Suprapubic skin (tissue), 4 donors: ENCODE data around the gene CHAT. TPM values are rescaled to one million over a fixed set of nuclear protein-coding genes. Genes with fewer than 3 reads are reported as not detected.

Experiments
- DNase-seq, 2 donors: peaks; one replicate each; pipeline ENCODE4 v3.0.0-alpha.2; 2019; ENCODE audit warnings: low spot score in 2 of 2
- H3K27ac ChIP-seq: fragments of 200-600 bp; sonication (generic); one replicate; pipeline ENCODE4 v1.5.1; 2019
- H3K27me3 ChIP-seq: fragments of 200-600 bp; sonication (generic); one replicate; pipeline ENCODE4 v1.5.1; 2019
- H3K36me3 ChIP-seq: fragments of 200-600 bp; sonication (generic); one replicate; pipeline ENCODE4 v1.5.1; 2019
- H3K4me1 ChIP-seq: fragments of 200-600 bp; sonication (generic); one replicate; pipeline ENCODE4 v1.5.1; 2019
- H3K4me3 ChIP-seq: fragments of 200-600 bp; sonication (generic); one replicate; pipeline ENCODE4 v1.5.1; 2019; ENCODE audit warnings: mild to moderate bottlenecking
- H3K9me3 ChIP-seq: fragments of 200-600 bp; sonication (generic); one replicate; pipeline ENCODE4 v1.5.1; 2019
- CTCF ChIP-seq, 2 donors: fragments of 200-600 bp in 1 of 2; fragments of 450-650 bp in 1 of 2; sonication (generic) in 1 of 2; IDR thresholded peaks; one replicate each; pipeline ENCODE4 v1.5.1; 2016 to 2019; ENCODE audit warnings: antibody characterized with exemption in 2 of 2, mild to moderate bottlenecking in 1 of 2, moderate library complexity in 1 of 2
- EP300 ChIP-seq: sonication (generic); formaldehyde crosslinking; IDR thresholded peaks from one replicate; pipeline ENCODE4 v1.6.1; 2017; ENCODE audit warnings: antibody characterized with exemption
- POLR2A ChIP-seq, 2 donors: fragments of 450-650 bp; IDR thresholded peaks; one replicate each; pipeline ENCODE4 v1.6.1; 2017; ENCODE audit warnings: antibody characterized with exemption in 2 of 2, mild to moderate bottlenecking in 2 of 2, moderate library complexity in 2 of 2
- POLR2AphosphoS5 ChIP-seq, 3 donors: sonication (generic); formaldehyde crosslinking; IDR thresholded peaks; one replicate each; pipeline ENCODE4 v1.6.1; 2017; ENCODE audit warnings: antibody characterized with exemption in 3 of 3
- WGBS: methylation state at CpG from one replicate; pipeline ENCODE4 v1.1.5; 2018; 5-methylcytosine and 5-hydroxymethylcytosine counted together
- total RNA-seq, 4 donors: library from RNA; depleted of rRNA; stranded (reverse); fragments of >200 nt; gene quantifications; one replicate each; pipeline ENCODE4 v1.1.0, GENCODE V29; 2016

Gene CHAT
- not detected for total RNA-seq

- Histone ChIP-seq H3K36me3 (no peaks in the 10 kb centered on the region), H3K27me3 (peaks cover 100% of the 10 kb centered on the region), H3K9me3 (no peaks in the 10 kb centered on the region), H3K4me3 (no peak within 1 kb of the TSS), H3K27ac (no peak within 1 kb of the TSS), H3K4me1 (peaks cover 36% of the 10 kb centered on the region)
- no peak for TF ChIP-seq POLR2AphosphoS5 (IDR thresholded peaks at IDR 0.05)
- no peak for TF ChIP-seq CTCF (IDR thresholded peaks at IDR 0.05)
- no peak for TF ChIP-seq EP300
- TF ChIP-seq POLR2A (IDR thresholded peaks at IDR 0.05): no peak
- peak in 1 of 2 donors; percentile 25 for DNase-seq
- WGBS: 1% methylated on average over 10 of the region's 10 CpGs
Observed at GRCh38 chr10:49613882-49614241, at the start of gene CHAT. CHAT (plus strand) TSS chr10:49614037; CDS start chr10:49614190, 153 bp downstream.

- DNase-seq: no peak
- no peaks in the 10 kb centered on the region for H3K36me3 ChIP-seq
- TF ChIP-seq POLR2A (IDR thresholded peaks at IDR 0.05) (no peak), EP300 (no peak), POLR2AphosphoS5 (IDR thresholded peaks at IDR 0.05) (no peak), CTCF (IDR thresholded peaks at IDR 0.05) (no peak)
- H3K4me3 ChIP-seq: no peak overlapping the region
- no peaks in the 10 kb centered on the region for H3K9me3 ChIP-seq
- peaks cover 4% of the 10 kb centered on the region for H3K27me3 ChIP-seq
- no peak overlapping the region for H3K27ac ChIP-seq
- WGBS: 80% methylated on average over 4 of the region's 4 CpGs
- no peaks in the 10 kb centered on the region for H3K4me1 ChIP-seq
Observed at GRCh38 chr10:49564461-49565009, 49.3 kb upstream of the CHAT start.

- Histone ChIP-seq H3K36me3 (no peaks in the 10 kb centered on the region), H3K4me1 (no peaks in the 10 kb centered on the region), H3K4me3 (no peak overlapping the region), H3K27me3 (no peaks in the 10 kb centered on the region), H3K9me3 (no peaks in the 10 kb centered on the region), H3K27ac (no peak overlapping the region)
- WGBS: 68% methylated on average over 1 of the region's 1 CpG
- TF ChIP-seq EP300 (no peak), CTCF (IDR thresholded peaks at IDR 0.05) (no peak), POLR2AphosphoS5 (IDR thresholded peaks at IDR 0.05) (no peak), POLR2A (IDR thresholded peaks at IDR 0.05) (no peak)
- DNase-seq: no peak
Observed at GRCh38 chr10:49567810-49568209, 46.0 kb upstream of the CHAT start.

- no peak overlapping the region for H3K27ac ChIP-seq
- WGBS: 48% methylated on average over 2 of the region's 2 CpGs
- no peak for TF ChIP-seq POLR2A (IDR thresholded peaks at IDR 0.05)
- no peak for TF ChIP-seq EP300
- no peak for TF ChIP-seq CTCF (IDR thresholded peaks at IDR 0.05)
- no peak for TF ChIP-seq POLR2AphosphoS5 (IDR thresholded peaks at IDR 0.05)
- no peaks in the 10 kb centered on the region for H3K9me3 ChIP-seq
- H3K36me3 ChIP-seq: no peaks in the 10 kb centered on the region
- DNase-seq: no peak
- no peaks in the 10 kb centered on the region for H3K27me3 ChIP-seq
- H3K4me3 ChIP-seq: no peak overlapping the region
- H3K4me1 ChIP-seq: no peaks in the 10 kb centered on the region
Observed at GRCh38 chr10:49568235-49568634, 45.6 kb upstream of the CHAT start.

GRCh38 chr10:49569031-49569631, 44.7 kb upstream of the CHAT start:
- Histone ChIP-seq H3K27ac (no peak overlapping the region), H3K9me3 (no peaks in the 10 kb centered on the region), H3K27me3 (no peaks in the 10 kb centered on the region), H3K4me3 (no peak overlapping the region), H3K4me1 (no peaks in the 10 kb centered on the region), H3K36me3 (no peaks in the 10 kb centered on the region)
- WGBS: 47% methylated on average over 3 of the region's 3 CpGs
- DNase-seq: no peak
- no peak for TF ChIP-seq CTCF (IDR thresholded peaks at IDR 0.05)
- no peak for TF ChIP-seq POLR2A (IDR thresholded peaks at IDR 0.05)
- TF ChIP-seq POLR2AphosphoS5 (IDR thresholded peaks at IDR 0.05): no peak
- TF ChIP-seq EP300: no peak
